Stimulated activated CD4-positive, alpha-beta T cell treated with anti-CD3 and anti-CD28 coated beads, Interleukin-4, amount 100 ng/mL, for 48 hours (primary cell): ENCODE measurements around the gene ORAI2.
A peak's percentile ranks its signal among the peaks of the same experiment; 100 is the strongest.

ENCODE experiments used
- DNase-seq, 2 donors: peaks; one replicate each; pipeline ENCODE4 v3.0.0-alpha.2; 2020; ENCODE audit warnings: low read depth in 2 of 2

Gene ORAI2

DNA sequence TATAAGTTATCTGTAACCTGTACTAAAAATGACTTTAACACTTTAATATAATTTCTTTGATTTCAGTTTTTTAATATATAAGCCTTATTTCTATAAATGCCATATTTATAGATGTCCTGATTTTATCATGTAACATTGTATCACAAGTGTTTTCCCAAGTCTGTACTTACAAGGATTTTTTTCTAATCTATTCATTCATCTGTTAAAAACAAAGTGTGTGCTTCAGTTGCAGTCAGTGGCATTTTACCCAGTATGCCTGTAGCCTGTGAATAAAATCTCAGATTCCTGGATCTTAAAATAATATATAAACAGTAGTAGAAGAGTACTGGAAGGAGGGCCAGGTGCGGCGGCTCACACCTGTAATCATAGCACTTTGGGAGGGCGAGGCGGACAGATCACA, 19.8 kb upstream of the ORAI2 start:
- DNase-seq, result no peak

- peak; percentile 38 to 50 for DNase-seq
Measured at GRCh38 chr7:102415685-102416225, 17.6 kb upstream of the ORAI2 start.

- DNase-seq, result no peak
Measured at GRCh38 chr7:102416406-102416805, 17.0 kb upstream of the ORAI2 start.

GRCh38 chr7:102417105-102417504, 16.3 kb upstream of the ORAI2 start:
- DNase-seq, result no peak

DNA sequence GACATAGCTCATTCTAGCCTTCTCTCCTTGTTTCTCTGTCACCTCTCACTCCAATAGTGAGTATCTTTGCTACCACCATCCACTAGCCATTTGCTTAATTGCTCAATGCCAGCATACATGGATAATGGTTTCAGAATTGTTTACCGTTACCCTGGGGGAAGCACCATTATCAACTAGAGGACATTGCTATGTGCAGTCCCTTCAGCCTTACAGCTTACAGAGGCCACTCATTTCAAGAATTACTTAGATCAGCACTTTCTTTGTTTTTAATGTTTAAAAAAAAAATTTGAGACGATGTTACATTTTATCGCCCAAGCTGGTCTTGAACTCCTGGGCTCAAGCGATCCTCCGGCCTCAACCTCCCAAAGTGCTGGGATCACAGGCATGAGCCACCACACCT, 14.8 kb upstream of the ORAI2 start:
- DNase-seq, result no peak

DNA sequence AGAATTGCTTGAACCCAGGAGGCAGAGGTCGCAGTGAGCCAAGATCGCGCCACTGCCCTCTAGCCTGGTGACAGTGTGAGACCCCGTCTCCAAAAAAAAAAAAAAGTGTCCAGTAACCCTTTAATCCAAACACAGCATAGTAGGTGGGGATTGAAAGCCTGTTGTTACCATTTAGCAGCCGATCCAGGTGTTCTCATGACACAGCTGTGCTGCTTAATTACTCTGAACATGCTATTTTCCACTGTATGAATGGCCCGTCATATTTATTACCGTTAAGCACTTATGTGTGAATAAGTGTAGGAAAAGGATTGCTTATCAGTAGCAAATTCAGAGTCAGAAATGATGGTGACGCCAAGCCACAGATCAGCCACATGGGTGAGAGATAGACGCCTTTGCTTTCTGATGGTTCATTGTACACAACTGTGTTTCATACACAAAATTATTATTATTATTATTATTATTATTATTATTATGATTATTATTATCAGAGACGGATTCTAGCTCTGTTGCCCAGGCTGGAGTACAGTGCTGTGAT, 11.6 kb upstream of the ORAI2 start:
- DNase-seq, result no peak

- no peak for DNase-seq
Measured at GRCh38 chr7:102424129-102424551, 9.2 kb upstream of the ORAI2 start.

GRCh38 chr7:102424787-102425218, 8.6 kb upstream of the ORAI2 start:
- no peak for DNase-seq

GRCh38 chr7:102425639-102426267, 7.6 kb upstream of the ORAI2 start:
- peak; percentile 67 to 79 for DNase-seq

- peak; percentile 61 to 80 for DNase-seq
Measured at GRCh38 chr7:102426268-102427018, 6.9 kb upstream of the ORAI2 start.

DNA sequence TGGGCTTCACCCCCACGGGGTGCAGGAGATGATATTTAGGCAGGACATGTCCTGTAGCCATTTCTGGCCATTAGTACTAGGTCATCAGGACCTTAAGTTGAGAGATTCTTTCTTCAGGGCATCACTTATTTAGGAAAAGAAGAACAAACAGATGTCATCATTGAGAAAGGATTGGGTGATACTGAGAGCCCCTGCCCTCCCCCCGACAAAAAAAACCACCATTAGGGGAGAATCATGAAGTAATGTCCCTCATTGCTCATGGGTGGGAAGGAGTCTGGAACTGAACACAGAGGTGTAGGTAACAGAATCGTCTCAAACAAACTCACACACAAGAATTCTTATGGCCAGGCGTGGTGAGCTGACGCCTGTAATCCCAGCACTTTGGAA, 6.4 kb upstream of the ORAI2 start:
- no peak for DNase-seq

- DNase-seq, result no peak
Measured at GRCh38 chr7:102429141-102429899, 4.1 kb upstream of the ORAI2 start.

DNA sequence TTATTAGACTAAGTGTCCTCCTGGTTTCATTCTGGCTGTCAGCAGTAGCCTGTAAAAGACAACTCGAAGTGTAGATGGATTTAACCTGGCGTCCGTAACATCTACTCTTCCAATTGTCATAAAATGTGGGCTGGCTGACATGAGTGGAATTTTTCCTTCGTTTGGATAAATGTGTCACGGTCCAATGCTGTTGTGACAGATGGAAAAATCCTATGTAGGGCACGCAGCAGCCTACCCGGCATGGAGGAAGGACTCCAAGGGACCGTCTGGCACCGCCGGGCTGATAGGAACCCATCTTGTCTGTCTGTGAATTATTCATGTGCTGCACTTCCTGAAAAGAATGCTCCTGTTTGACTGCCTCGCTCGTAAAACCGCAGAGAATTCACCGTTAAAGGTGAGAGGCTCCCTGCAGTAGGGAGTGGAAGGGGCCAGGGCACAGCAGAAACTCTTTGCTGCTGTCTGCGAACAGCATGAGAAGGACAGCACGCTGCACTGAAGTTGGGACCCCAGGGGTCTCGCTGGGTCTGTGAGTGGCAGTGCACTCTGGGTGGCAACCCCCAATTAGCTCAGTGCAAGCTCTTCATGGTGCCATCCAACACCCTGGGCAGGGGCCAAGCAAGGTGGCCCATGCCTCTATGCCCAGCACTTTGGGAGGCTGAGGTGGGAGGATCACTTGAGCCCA, 1.6 kb upstream of the ORAI2 start:
- peak in 1 of 2 donors; percentile 24 for DNase-seq

GRCh38 chr7:102432442-102433218, 745 bp upstream of the ORAI2 start:
- no peak for DNase-seq

DNA sequence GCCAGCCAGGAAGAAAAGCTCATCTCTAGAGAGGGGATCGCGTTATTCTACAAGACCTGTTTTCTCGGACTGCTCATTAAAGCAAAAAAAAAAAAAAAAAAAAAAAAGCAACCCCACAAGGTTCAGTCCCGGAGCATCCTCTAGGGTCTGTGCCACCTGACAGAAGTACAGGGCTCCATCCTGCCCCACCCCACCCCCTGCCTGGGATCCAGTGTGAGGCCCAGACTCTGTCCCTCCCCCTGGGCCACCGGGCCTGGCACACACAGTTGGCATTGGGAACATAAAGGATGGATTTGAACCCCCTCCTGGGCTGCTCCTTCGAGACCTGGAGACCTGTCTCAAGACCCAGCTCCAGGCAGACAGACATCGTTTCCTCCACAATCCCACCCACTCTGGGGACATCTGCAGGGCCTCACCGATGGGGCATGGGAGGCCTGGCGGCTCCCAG, 688 bp downstream of the ORAI2 start:
- no peak for DNase-seq

DNA sequence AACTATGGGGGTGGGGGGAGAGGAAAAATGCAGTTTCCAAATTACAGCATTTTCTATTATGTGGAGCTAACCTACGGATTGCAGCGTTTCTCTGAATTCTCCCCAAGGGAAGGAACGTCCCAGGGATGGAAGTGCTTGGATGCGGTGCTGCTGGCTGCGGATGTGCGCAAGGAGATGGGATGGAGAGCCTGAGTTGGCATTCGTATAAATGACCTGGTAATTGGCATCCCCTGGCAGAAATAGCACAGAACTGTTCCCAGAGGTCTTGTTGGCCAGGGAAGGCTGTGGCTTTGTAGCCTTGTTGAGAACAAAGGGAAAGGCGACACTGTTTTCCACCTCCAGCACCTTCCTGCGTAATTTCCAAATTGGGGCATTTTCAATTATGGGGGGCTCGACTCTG, 2.7 kb downstream of the ORAI2 start:
- DNase-seq, result no peak

DNA sequence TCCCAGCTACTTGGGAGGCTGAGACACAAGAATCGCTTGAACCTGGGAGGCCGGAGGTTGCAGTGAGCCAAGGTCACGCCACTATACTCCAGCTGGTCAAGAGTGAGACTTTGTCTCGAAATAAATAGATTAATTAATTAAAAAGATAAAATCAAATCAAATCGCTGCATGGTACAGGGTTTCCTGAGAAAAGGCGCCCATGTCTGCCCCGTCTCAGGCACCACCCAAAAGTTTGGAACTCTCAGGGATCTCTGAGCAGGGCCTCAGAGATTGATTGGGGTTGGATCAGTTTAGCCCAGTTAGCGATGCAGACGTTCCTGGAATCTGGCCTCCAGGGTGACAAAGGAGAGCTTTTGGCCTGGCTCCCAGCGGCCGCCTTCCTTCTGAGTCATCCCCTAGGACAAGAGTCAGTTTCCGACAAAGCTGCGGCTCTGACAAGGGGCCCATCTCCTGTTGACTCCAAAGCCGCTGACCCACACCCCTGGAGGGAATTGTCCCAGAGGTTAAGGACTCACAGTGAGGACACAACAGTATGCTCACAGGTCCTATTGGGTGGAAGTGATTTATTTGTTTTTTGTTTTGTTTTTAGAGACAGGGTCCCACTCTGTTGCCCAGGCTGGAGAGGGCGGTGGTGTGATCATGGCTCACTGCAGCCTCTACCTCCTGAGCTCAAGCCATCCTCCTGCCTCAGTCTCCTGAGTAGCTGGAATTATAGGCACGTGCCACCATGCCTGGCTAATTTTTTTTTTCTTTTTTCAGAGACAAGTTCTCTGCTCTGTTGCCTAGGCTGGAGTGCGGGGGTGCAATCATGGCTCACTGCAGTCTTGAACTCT, 6.8 kb downstream of the ORAI2 start:
- DNase-seq, result no peak

DNA sequence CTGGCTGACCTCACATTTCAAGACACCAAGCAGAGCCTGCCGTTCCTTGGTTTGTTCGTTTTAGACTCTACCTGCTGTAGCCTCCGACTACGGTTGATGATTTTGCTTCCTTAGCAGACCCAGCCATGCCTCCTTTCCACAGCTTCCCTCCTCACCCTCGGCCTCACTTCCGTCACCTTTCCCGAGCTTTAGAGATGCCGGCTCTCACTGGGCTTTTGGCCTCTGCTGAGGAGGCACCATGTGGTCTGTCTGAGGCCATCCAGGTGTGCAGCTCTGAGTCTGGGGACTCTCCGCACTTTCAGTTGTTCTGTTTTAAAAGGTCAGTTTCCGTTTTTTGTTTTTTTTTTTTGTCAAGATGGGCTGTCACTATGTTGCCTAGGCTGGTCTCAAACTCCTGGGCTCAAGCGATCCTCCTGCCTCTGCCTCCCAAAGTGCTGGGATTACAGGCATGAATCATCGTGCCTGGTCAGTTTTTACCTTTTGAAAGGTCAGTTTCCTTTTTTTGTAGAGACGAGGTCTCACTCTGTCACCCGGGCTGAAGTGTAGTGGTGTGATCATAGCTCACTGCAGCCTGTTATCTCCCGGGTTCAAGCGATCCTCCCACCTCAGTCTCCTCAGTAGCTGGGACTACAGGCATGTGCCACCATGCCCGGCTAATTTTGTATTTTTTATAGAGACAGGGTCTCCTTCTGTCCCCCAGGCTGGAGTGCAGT, 11.7 kb downstream of the ORAI2 start:
- DNase-seq, result no peak

- no peak for DNase-seq
Measured at GRCh38 chr7:102445674-102446071, 12.3 kb downstream of the ORAI2 start.
